ENCODE measurements around the gene RUNDC1.
"Not testable (repeated sequence)": the region's sequence is repeated elsewhere in the genome, so short reads cannot be mapped to it uniquely, and the experiment has no call there.

RUNDC1 gene

GRCh38 chr17:42964161-42964932 lies 16.0 kb upstream of the RUNDC1 start, which contains the start of gene AARSD1:
TSS of gene AARSD1 (minus strand) at chr17:42964454. CDS start at chr17:42964440, 14 bp downstream.
- peak within 1 kb of the TSS; percentile 63 for H3K9ac ChIP-seq (ENCODE audit: low read depth, low read length)
- peaks cover 32% of the 10 kb centered on the region for H3K36me3 ChIP-seq (ENCODE audit: insufficient read depth, low read length)
- peak within 1 kb of the TSS; percentile 73 for H3K27ac ChIP-seq (ENCODE audit: low read length)
- no peaks in the 10 kb centered on the region for H3K27me3 ChIP-seq (ENCODE audit: insufficient read depth, low read length, poor library complexity)
- peaks cover 22% of the 10 kb centered on the region for H3K4me1 ChIP-seq (ENCODE audit: insufficient read depth, low read length)
- H4K20me1 ChIP-seq (ENCODE audit: insufficient read depth, low read length): no peaks in the 10 kb centered on the region
- H3K4me2 ChIP-seq (ENCODE audit: insufficient read depth, low read length): peak within 1 kb of the TSS; percentile 86
- DNase-seq: peak; percentile 92
- H3K4me3 ChIP-seq (ENCODE audit: low read depth in 1 of 2, low read length in 2 of 2): peak within 1 kb of the TSS; percentile 36 to 67
- H2AFZ ChIP-seq (ENCODE audit: low read depth, low read length): peak within 1 kb of the TSS; percentile 87
- TF ChIP-seq CTCF (IDR thresholded peaks at IDR 0.05; ENCODE audit: borderline replicate concordance, extremely low read depth, low read length, poor library complexity, severe bottlenecking) (no peak), EZH2 (IDR thresholded peaks at IDR 0.05; ENCODE audit: borderline replicate concordance, low read depth, low read length, severe bottlenecking) (no peak)
- no peaks in the 10 kb centered on the region for H3K9me3 ChIP-seq (ENCODE audit: insufficient read depth, low read length, severe bottlenecking)
- ATAC-seq (ENCODE audit: insufficient read depth, low read depth): peak; percentile 96
- H3K79me2 ChIP-seq (ENCODE audit: insufficient read depth, low read length): peaks cover 23% of the 10 kb centered on the region

- Histone ChIP-seq H4K20me1 (ENCODE audit: insufficient read depth, low read length) (no peaks in the 10 kb centered on the region), H3K4me2 (ENCODE audit: insufficient read depth, low read length) (no peak overlapping the region), H3K4me1 (ENCODE audit: insufficient read depth, low read length) (peaks cover 13% of the 10 kb centered on the region), H3K9me3 (ENCODE audit: insufficient read depth, low read length, severe bottlenecking) (no peaks in the 10 kb centered on the region), H3K9ac (ENCODE audit: low read depth, low read length) (no peak overlapping the region), H3K4me3 (ENCODE audit: low read depth in 1 of 2, low read length in 2 of 2) (no peak overlapping the region), H3K36me3 (ENCODE audit: insufficient read depth, low read length) (no peaks in the 10 kb centered on the region), H3K79me2 (ENCODE audit: insufficient read depth, low read length) (peaks cover 17% of the 10 kb centered on the region), H3K27ac (ENCODE audit: low read length) (no peak overlapping the region), H2AFZ (ENCODE audit: low read depth, low read length) (no peak overlapping the region), H3K27me3 (ENCODE audit: insufficient read depth, low read length, poor library complexity) (no peaks in the 10 kb centered on the region)
- no peak for TF ChIP-seq CTCF (IDR thresholded peaks at IDR 0.05; ENCODE audit: borderline replicate concordance, extremely low read depth, low read length, poor library complexity, severe bottlenecking)
- TF ChIP-seq EZH2 (IDR thresholded peaks at IDR 0.05; ENCODE audit: borderline replicate concordance, low read depth, low read length, severe bottlenecking): no peak
- ATAC-seq (ENCODE audit: insufficient read depth, low read depth) (no peak), DNase-seq (no peak)
Observed at GRCh38 chr17:42967925-42968324, 12.4 kb upstream of the RUNDC1 start.

GRCh38 chr17:42969001-42969581 lies 11.3 kb upstream of the RUNDC1 start:
- H3K4me3 ChIP-seq (ENCODE audit: low read depth in 1 of 2, low read length in 2 of 2): no peak overlapping the region
- DNase-seq: peak; percentile 13
- H3K27me3 ChIP-seq (ENCODE audit: insufficient read depth, low read length, poor library complexity): no peaks in the 10 kb centered on the region
- no peak overlapping the region for H3K9ac ChIP-seq (ENCODE audit: low read depth, low read length)
- peaks cover 6% of the 10 kb centered on the region for H3K79me2 ChIP-seq (ENCODE audit: insufficient read depth, low read length)
- no peaks in the 10 kb centered on the region for H3K36me3 ChIP-seq (ENCODE audit: insufficient read depth, low read length)
- peaks cover 3% of the 10 kb centered on the region; the same call in 1 of the 2 replicates for H3K4me1 ChIP-seq (ENCODE audit: insufficient read depth, low read length)
- no peak for TF ChIP-seq EZH2 (IDR thresholded peaks at IDR 0.05; ENCODE audit: borderline replicate concordance, low read depth, low read length, severe bottlenecking)
- no peak overlapping the region for H3K27ac ChIP-seq (ENCODE audit: low read length)
- no peak overlapping the region for H2AFZ ChIP-seq (ENCODE audit: low read depth, low read length)
- no peak overlapping the region for H3K4me2 ChIP-seq (ENCODE audit: insufficient read depth, low read length)
- H4K20me1 ChIP-seq (ENCODE audit: insufficient read depth, low read length): no peaks in the 10 kb centered on the region
- no peaks in the 10 kb centered on the region for H3K9me3 ChIP-seq (ENCODE audit: insufficient read depth, low read length, severe bottlenecking)
- no peak for ATAC-seq (ENCODE audit: insufficient read depth, low read depth)

- H3K4me1 ChIP-seq (ENCODE audit: insufficient read depth, low read length): no peaks in the 10 kb centered on the region
- ATAC-seq (ENCODE audit: insufficient read depth, low read depth) (no peak), DNase-seq (no peak)
- H4K20me1 ChIP-seq (ENCODE audit: insufficient read depth, low read length): no peaks in the 10 kb centered on the region
- no peak overlapping the region for H3K4me3 ChIP-seq (ENCODE audit: low read depth in 1 of 2, low read length in 2 of 2)
- no peak overlapping the region for H3K27ac ChIP-seq (ENCODE audit: low read length)
- H3K27me3 ChIP-seq (ENCODE audit: insufficient read depth, low read length, poor library complexity): no peaks in the 10 kb centered on the region
- no peak overlapping the region for H2AFZ ChIP-seq (ENCODE audit: low read depth, low read length)
- H3K79me2 ChIP-seq (ENCODE audit: insufficient read depth, low read length): no peaks in the 10 kb centered on the region
- H3K9me3 ChIP-seq (ENCODE audit: insufficient read depth, low read length, severe bottlenecking): no peaks in the 10 kb centered on the region
- no peak overlapping the region for H3K9ac ChIP-seq (ENCODE audit: low read depth, low read length)
- TF ChIP-seq EZH2 (IDR thresholded peaks at IDR 0.05; ENCODE audit: borderline replicate concordance, low read depth, low read length, severe bottlenecking) (no peak), CTCF (IDR thresholded peaks at IDR 0.05; ENCODE audit: borderline replicate concordance, extremely low read depth, low read length, poor library complexity, severe bottlenecking) (no peak)
- H3K4me2 ChIP-seq (ENCODE audit: insufficient read depth, low read length): no peak overlapping the region
- no peaks in the 10 kb centered on the region for H3K36me3 ChIP-seq (ENCODE audit: insufficient read depth, low read length)
Observed at GRCh38 chr17:42971589-42971988, 8.8 kb upstream of the RUNDC1 start.

GRCh38 chr17:42973323-42973722 lies 7.0 kb upstream of the RUNDC1 start:
- H3K9me3 ChIP-seq (ENCODE audit: insufficient read depth, low read length, severe bottlenecking); H4K20me1 ChIP-seq (ENCODE audit: insufficient read depth, low read length); H3K9ac ChIP-seq (ENCODE audit: low read depth, low read length); H3K4me1 ChIP-seq (ENCODE audit: insufficient read depth, low read length); H3K27ac ChIP-seq (ENCODE audit: low read length); H3K36me3 ChIP-seq (ENCODE audit: insufficient read depth, low read length); ATAC-seq (ENCODE audit: insufficient read depth, low read depth); H3K4me2 ChIP-seq (ENCODE audit: insufficient read depth, low read length); H2AFZ ChIP-seq (ENCODE audit: low read depth, low read length); H3K27me3 ChIP-seq (ENCODE audit: insufficient read depth, low read length, poor library complexity); H3K4me3 ChIP-seq (ENCODE audit: low read depth in 1 of 2, low read length in 2 of 2); H3K79me2 ChIP-seq (ENCODE audit: insufficient read depth, low read length); DNase-seq: not testable (repeated sequence)
